ENCODE results near the gene SPTBN5.

SPTBN5 gene

DNA sequence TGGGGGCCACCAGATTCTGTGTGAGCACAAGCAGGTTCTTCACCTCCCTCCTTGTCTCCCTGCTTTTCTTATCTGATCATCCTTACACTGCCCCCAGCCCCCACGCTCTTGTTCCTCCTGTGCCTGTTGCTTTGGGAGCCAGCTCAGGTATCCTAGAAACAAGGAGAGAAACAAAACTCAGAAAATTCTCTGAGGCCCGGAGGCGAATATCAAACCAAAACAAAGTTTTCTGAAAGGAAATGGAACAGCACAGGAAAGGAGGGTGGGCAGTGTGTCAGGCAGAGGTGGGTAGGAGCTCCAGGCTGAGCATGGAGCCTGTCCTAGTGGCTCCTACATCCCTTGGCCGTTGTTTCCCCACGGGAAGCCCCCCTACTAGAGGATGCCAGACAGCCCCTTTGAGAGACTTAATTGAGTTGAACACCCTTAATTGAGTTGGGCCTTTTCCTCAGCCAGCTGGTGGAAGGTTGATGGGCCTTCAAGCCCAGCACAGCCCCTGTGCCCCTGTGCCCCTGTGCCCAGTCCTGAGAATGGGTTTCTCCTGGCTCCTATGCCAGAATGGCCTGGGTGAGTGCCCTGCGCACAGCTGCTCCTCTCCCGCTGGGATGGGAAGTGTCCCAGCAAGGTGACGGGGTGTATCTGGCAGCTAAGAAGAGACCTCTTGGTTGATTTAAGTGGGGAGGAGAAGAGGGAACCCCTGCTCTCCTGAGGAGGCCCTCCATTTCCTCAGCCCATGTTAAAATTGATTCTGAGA lies 88.8 kb downstream of the SPTBN5 start:
- DNase-seq (ENCODE audit: low read depth): no peak

DNA sequence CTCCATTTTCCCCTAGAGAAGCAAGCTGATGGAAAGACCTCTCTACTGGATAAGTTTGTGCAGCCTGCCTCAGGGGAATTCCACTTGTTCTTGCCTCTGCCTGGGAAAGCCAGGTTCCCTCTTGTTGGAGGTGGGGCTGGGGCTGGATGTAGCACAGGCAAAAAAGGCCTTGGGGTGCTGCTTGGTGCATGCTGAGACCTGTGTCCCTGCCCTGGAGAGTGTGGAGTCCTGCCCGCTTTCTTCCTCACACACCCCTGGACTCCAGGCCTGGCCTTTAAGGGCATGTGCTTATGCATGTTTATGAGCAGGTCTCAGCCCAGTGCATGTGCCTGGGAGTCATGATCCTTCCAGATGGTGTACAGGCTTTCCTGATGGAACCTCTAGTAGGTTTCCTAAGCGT lies 89.5 kb downstream of the SPTBN5 start:
- DNase-seq (ENCODE audit: low read depth): no peak

DNA sequence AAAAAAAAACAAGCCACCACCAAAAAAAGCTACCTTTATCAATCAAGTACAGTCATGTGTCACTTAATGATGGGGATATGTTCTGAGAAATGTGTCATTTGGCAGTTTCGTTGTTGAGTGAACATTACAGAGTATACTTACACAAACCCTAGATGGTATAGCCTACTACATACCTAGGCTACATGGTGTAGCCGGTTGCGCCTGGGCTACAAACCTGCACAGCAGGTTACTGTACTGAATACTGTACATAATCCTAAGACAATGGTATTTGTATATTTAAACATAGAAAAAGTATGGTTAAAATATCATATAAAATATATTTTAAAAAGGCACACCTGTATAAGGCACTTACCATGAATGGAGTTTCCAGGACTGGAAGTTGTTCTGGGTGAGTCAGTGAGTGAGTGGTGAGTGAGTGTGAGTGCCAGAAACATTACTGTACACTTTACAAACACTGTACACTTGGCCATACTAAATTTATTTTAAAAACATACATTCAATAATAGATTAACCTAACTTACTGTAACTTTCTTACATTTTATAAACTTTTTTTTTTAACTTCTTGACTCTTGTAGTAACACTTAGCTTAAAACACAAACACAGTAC lies 91.9 kb downstream of the SPTBN5 start:
- no peak for DNase-seq (ENCODE audit: low read depth)

DNA sequence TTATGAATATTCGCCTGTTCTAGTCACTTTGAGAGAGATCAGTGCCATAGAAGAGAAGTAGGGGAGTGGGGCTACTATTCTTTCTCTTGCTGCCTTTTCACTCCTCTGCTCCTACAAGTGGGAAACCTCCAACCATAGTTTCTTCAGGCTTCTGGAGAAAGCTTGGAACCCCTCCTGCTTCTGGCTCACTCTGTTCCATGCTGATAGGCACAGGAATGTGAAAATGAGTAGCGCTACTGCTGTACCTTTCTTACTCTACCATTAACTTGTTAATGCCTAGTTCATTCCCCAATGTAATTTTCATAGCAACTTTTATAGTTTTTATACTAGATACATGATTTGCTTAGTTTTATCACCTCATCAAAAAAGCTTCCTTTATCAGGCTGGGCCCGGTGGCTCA lies 92.7 kb downstream of the SPTBN5 start:
- no peak for DNase-seq (ENCODE audit: low read depth)

DNA sequence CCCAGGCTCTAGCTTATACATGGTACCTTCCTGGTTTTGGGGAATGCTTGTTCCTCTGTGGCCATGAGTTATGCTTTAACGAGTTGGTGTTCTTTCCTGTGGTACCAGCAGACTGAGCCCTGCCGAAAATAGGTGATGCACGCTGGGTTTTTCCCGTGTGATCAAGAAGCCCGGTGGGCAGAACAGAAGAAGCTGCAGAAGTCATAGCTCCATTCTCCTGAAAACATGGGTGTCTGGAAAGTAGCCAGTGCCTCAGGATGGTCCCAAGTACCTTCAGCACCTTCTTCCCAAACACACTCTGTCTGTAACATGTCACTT lies 94.4 kb downstream of the SPTBN5 start:
- no peak for DNase-seq (ENCODE audit: low read depth)

DNA sequence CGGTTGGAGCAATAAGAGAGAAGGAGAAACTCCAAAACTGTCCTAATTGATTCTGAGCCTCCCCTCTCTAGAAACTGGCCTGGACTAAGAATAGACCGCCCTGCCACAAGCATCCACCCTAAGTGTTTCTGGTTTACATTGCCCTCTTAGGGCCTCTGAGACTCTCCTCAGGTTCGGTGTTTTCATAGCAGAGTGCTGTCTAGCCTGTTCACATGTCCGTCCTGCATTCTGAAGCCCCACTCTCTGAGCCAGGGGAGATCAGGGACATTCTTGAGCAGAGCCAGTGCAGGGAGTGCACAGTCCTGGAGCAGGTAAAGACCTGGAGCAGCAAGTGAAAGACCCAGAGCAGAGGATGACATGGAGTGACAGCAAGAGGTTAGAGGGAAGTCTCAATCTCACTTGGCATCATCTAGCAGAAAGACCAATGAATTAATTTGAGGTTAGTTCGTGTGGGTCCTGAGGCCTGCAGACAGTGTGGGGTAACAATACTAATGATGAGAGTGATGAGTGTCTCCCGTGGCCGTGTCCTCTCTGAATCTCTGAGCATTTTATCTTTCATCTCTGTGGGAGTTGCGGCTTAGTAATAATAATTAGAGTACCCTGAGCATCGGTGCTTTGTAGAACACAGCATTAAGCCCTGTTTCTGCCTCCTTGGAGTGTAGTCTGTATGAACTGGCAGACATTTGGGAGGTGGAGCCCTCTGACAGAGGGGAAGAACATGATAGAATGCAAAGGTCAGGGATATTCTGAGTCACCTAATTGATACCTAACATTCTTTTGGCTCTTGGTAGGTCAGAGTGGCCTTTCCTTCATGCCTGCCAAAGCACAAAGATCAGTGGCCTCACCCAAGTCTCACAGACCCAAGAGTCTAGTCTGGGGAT lies 95.0 kb downstream of the SPTBN5 start:
- no peak for DNase-seq (ENCODE audit: low read depth)

Measured in stimulated activated CD8-positive, alpha-beta memory T cell treated with anti-CD3 and anti-CD28 coated beads, Interleukin-12 subunit alpha, Interleukin-12 subunit beta, amount 100 ng/mL, for 4 hours (primary cell).